ENCODE measurements around the gene SAMD7.

GRCh38 chr3:169886671-169887070 lies 24.7 kb upstream of the SAMD7 start:
- no peak for TF ChIP-seq CTCF (IDR thresholded peaks at IDR 0.05; ENCODE audit: insufficient read depth, low read length)
- TF ChIP-seq GABPA (IDR thresholded peaks at IDR 0.05; ENCODE audit: low read depth), result no peak
- no peak for TF ChIP-seq POLR2AphosphoS5 (IDR thresholded peaks at IDR 0.05; ENCODE audit: low read depth)
- TF ChIP-seq, protein P1, sequence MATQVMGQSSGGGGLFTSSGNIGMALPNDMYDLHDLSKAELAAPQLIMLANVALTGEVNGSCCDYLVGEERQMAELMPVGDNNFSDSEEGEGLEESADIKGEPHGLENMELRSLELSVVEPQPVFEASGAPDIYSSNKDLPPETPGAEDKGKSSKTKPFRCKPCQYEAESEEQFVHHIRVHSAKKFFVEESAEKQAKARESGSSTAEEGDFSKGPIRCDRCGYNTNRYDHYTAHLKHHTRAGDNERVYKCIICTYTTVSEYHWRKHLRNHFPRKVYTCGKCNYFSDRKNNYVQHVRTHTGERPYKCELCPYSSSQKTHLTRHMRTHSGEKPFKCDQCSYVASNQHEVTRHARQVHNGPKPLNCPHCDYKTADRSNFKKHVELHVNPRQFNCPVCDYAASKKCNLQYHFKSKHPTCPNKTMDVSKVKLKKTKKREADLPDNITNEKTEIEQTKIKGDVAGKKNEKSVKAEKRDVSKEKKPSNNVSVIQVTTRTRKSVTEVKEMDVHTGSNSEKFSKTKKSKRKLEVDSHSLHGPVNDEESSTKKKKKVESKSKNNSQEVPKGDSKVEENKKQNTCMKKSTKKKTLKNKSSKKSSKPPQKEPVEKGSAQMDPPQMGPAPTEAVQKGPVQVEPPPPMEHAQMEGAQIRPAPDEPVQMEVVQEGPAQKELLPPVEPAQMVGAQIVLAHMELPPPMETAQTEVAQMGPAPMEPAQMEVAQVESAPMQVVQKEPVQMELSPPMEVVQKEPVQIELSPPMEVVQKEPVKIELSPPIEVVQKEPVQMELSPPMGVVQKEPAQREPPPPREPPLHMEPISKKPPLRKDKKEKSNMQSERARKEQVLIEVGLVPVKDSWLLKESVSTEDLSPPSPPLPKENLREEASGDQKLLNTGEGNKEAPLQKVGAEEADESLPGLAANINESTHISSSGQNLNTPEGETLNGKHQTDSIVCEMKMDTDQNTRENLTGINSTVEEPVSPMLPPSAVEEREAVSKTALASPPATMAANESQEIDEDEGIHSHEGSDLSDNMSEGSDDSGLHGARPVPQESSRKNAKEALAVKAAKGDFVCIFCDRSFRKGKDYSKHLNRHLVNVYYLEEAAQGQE (IDR thresholded peaks at IDR 0.05; ENCODE audit: insufficient replicate concordance, low read depth), result no peak
- TF ChIP-seq SPI1 (IDR thresholded peaks at IDR 0.05; ENCODE audit: borderline replicate concordance, low read depth), result no peak
